ENCODE measurements around the gene IRS2. TPM values are rescaled to one million over a fixed set of nuclear protein-coding genes. Genes with fewer than 3 reads are reported as not detected.
"Not testable (repeated sequence)": the region's sequence is repeated elsewhere in the genome, so short reads cannot be mapped to it uniquely, and the experiment has no call there.

The IRS2 gene, protein sequence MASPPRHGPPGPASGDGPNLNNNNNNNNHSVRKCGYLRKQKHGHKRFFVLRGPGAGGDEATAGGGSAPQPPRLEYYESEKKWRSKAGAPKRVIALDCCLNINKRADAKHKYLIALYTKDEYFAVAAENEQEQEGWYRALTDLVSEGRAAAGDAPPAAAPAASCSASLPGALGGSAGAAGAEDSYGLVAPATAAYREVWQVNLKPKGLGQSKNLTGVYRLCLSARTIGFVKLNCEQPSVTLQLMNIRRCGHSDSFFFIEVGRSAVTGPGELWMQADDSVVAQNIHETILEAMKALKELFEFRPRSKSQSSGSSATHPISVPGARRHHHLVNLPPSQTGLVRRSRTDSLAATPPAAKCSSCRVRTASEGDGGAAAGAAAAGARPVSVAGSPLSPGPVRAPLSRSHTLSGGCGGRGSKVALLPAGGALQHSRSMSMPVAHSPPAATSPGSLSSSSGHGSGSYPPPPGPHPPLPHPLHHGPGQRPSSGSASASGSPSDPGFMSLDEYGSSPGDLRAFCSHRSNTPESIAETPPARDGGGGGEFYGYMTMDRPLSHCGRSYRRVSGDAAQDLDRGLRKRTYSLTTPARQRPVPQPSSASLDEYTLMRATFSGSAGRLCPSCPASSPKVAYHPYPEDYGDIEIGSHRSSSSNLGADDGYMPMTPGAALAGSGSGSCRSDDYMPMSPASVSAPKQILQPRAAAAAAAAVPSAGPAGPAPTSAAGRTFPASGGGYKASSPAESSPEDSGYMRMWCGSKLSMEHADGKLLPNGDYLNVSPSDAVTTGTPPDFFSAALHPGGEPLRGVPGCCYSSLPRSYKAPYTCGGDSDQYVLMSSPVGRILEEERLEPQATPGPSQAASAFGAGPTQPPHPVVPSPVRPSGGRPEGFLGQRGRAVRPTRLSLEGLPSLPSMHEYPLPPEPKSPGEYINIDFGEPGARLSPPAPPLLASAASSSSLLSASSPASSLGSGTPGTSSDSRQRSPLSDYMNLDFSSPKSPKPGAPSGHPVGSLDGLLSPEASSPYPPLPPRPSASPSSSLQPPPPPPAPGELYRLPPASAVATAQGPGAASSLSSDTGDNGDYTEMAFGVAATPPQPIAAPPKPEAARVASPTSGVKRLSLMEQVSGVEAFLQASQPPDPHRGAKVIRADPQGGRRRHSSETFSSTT (N-terminal part only)
- total RNA-seq = 1 to 10 TPM; 3.7 to 4.2 (median 4.2) TPM

DNA sequence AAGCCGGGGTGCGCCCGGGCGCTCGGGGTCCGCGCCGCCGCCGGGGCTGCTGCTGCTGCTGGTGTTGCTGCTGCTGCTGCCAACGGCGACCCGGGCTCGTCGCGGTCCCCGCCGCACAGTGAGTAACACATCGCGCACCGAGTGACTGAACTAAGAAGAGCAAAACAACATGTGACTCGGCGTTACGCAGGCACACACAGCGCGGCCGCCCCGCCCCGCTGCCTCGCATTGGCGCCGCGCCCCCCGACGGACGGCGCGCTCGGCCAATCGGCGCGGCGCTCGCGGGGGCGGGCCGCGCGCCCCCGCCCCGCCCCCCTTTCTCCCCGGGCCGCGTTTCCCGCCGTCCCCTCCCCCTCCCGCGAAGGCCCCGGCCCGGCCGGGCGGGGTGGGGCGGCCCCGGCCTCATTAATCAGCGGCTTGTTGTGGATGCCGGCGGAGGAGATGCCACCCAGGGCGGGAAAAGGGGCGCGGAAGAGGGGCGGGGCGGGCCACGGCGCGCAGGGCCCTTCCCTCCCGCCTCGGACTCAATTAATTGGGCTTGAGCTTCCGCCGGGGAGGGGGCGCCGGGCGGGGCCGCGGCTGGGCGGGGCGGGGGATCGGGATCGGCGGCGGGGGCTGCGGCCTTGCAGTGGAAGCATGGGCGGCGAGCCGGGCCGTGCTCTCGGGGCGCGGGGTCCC lies at the start of gene IRS2:
Gene IRS2 (minus strand): TSS at position 127 of the 678 bp plus-strand sequence. CDS start 530 bp downstream, outside the sequence.
- H3K36me3 Mint-ChIP-seq (ENCODE audit: insufficient read depth) = peaks cover under 1% of the 10 kb centered on the region
- no peaks in the 10 kb centered on the region for H3K9me3 Mint-ChIP-seq
- peaks cover 14% of the 10 kb centered on the region for H3K27me3 Mint-ChIP-seq (ENCODE audit: low read depth)
- ATAC-seq (peak; percentile 88 to 89), DNase-seq (peak; percentile 90)
- peaks cover 22% of the 10 kb centered on the region for H3K4me1 Mint-ChIP-seq (ENCODE audit: low read depth)
- peak within 1 kb of the TSS; percentile 82 for H3K4me3 Mint-ChIP-seq

DNA sequence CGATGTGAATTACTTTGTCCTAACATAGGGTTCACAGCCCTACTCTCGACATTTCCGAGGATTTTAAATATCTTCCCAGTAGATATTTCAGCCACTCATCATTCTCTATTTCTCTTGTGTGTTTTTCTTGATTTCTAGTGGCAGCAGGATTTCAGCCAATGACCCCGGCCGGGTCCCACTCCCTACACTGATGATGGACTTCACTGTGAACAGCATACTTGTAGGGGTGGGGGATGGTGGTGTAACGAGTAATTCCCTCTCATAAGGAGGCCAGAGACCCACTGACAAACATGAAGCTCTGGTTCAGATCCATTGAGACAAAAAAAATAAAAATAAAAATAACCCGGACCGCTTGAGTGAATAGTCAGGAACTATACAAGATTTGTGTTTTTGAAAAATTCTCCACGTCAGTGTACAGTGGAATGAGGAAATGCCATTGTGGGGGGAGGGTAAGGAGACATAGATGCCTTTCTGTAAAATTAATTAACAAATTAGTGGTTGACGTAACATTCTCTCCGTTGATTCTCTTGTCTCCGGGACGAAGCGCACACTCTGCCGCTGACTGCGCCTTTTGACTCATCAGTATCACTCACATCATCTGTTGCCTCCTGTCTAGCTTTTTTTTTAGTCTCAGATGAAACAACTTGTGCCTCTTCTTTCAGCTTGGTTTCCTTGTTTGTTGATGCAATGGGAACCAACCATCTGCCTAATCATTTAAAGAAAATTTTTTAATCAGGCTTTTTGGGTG lies 48.8 kb upstream of the IRS2 start:
- Mint-ChIP-seq H3K4me3 (no peak overlapping the region), H3K36me3 (ENCODE audit: insufficient read depth) (no peaks in the 10 kb centered on the region), H3K4me1 (ENCODE audit: low read depth) (peaks cover 1% of the 10 kb centered on the region), H3K27me3 (ENCODE audit: low read depth) (peaks cover 21% of the 10 kb centered on the region), H3K9me3 (no peaks in the 10 kb centered on the region)
- no peak for ATAC-seq
- DNase-seq = no peak

DNA sequence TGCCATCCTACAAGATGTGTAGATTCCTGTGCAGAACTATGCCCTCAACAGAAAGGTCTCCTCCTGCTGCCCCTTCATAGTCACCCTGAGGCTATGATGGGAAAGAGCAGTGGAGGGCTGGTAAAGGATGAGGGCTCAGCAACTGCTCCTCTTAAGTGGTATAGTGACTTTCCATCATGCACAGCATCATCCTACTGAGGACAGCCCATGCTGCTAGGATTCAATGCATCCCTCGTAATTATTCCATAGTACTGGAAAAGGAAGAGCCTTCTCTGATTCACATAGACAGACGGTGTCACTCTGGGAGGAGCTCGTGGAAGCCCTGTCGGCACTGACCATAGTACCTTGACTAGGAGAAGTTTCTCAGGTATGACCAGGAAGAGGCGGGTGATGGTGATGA lies 47.6 kb upstream of the IRS2 start:
- no peak for ATAC-seq
- H3K4me3 Mint-ChIP-seq = no peak overlapping the region
- H3K36me3 Mint-ChIP-seq (ENCODE audit: insufficient read depth) = no peaks in the 10 kb centered on the region

DNA sequence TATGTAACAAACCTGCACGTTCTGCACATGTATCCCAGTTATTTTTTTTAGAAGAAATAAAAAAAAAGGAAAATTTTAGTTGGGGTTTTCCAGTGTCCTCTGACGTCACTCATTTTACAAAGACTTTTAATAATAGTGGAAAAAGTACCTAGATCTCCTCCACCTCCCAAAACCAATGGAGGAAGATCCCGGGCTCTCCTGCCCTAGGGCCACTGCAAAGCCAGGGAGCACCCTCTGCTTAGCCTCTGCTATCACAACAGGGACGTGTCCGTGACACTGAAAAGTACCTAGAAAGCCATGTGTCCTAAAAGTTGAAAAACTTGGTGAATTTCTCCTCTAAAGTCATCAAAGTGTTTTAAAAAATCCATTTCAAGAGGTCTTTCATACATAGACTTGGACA lies 46.7 kb upstream of the IRS2 start:
- no peak for DNase-seq
- Mint-ChIP-seq H3K4me1 (ENCODE audit: low read depth) (no peaks in the 10 kb centered on the region), H3K9me3 (peaks cover under 1% of the 10 kb centered on the region), H3K27me3 (ENCODE audit: low read depth) (peaks cover 21% of the 10 kb centered on the region), H3K36me3 (ENCODE audit: insufficient read depth) (no peaks in the 10 kb centered on the region), H3K4me3 (no peak overlapping the region)
- ATAC-seq = no peak

More for the DNA sequence above, 47.6 kb upstream of the IRS2 start:
- Mint-ChIP-seq H3K27me3 (ENCODE audit: low read depth) (peaks cover 20% of the 10 kb centered on the region), H3K4me1 (ENCODE audit: low read depth) (no peaks in the 10 kb centered on the region), H3K9me3 (no peaks in the 10 kb centered on the region)
- DNase-seq = no peak

DNA sequence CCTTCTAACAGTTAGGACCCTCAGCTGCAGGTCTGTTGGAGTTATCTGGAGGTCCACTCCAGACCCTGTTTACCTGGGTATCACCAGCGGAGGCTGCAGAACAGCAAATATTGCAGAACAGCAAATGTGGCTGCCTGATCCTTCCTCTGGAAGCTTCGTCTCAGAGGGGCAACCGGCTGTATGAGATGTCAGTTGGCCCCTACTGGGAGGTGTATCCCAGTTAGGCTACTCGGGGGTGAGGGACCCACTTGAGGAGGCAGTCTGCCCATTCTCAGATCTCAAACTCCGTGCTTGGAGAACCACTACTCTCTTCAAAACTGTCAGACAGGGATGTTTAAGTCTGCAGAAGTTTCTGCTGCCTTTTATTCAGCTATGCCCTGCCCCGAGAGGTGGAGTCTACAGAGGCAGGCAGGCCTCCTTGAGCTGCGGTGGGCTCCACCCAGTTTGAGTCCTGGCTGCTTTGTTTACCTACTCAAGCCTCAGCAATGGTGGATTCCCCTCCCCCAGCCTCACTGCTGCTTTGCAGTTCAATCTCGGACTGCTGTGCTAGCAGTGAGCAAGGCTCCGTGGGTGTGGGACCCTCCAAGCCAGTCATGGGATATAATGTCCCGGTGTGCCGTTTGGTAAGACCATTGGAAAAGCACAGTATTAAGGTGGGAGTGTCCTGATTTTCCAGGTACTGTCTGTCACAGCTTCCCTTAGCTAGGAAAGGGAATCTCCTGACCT lies 42.4 kb upstream of the IRS2 start:
- DNase-seq; H3K36me3 Mint-ChIP-seq (ENCODE audit: insufficient read depth); H3K4me1 Mint-ChIP-seq (ENCODE audit: low read depth); ATAC-seq; H3K4me3 Mint-ChIP-seq; H3K9me3 Mint-ChIP-seq: not testable (repeated sequence)
- peaks cover 24% of the 10 kb centered on the region for H3K27me3 Mint-ChIP-seq (ENCODE audit: low read depth)

DNA sequence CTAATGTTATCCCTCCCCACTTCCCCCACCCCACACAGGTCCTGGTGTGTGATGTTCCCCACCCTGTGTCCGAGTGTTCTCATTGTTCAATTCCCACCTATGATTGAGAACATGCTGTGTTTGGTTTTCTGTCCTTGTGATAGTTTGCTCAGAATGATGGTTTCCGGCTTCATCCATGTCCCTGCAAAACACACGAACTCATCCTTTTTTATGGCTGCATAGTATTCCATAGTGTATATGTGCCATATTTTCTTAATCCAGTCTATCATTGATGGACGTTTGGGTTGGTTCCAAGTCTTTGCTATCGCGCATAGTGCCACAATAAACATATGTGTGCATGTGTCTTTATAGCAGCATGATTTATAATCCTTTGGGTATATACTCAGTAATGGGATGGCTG lies 36.8 kb upstream of the IRS2 start:
- not testable (repeated sequence) for ATAC-seq; H3K36me3 Mint-ChIP-seq (ENCODE audit: insufficient read depth); DNase-seq; H3K4me3 Mint-ChIP-seq; H3K4me1 Mint-ChIP-seq (ENCODE audit: low read depth); H3K9me3 Mint-ChIP-seq
- H3K27me3 Mint-ChIP-seq (ENCODE audit: low read depth) = peaks cover 11% of the 10 kb centered on the region

DNA sequence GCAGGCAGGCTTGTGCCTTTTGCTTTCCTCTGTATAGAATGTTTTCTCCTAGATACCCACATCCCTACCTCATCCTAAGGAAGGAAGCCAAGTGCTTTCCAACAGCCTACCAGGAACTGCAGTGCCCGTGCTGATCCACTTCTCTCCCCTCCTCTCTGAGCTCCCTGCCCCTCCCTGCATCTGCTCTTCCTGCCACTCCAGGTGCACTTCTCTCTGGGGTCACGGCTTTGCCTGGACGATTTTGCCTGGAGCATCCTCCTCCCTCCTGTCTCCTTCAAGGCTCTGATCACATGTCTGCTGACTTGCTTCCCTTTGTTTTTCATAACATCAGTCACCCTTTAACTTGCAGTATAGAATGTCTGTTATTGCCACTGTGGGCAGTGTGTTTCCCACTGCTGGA lies 34.7 kb upstream of the IRS2 start:
- DNase-seq (no peak), ATAC-seq (no peak)
- peaks cover 14% of the 10 kb centered on the region for H3K27me3 Mint-ChIP-seq (ENCODE audit: low read depth)
- H3K4me3 Mint-ChIP-seq = no peak overlapping the region
- H3K36me3 Mint-ChIP-seq (ENCODE audit: insufficient read depth) = no peaks in the 10 kb centered on the region
- no peaks in the 10 kb centered on the region for H3K9me3 Mint-ChIP-seq
- no peaks in the 10 kb centered on the region for H3K4me1 Mint-ChIP-seq (ENCODE audit: low read depth)

DNA sequence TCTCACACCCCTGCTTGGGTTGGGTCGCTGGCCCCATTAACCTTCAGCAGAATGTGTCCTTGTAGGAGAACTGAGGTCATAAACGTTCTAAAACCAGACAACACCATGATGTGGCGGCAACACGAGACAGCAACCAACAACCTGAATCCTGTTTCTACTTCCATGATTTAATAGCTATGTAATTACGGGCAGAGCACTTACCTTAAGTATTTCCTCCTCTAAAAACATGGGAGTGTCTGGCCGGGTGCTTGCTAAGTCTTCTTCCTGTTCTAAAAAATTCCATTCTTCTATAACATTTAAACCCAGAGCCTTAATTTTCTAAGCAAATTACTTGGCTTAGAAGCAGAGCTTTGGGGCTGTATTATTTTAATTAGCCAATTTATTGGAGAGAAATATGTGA lies 33.5 kb upstream of the IRS2 start:
- DNase-seq (no peak), ATAC-seq (no peak)
- H3K27me3 Mint-ChIP-seq (ENCODE audit: low read depth) = peaks cover 11% of the 10 kb centered on the region
- H3K9me3 Mint-ChIP-seq = no peaks in the 10 kb centered on the region
- H3K36me3 Mint-ChIP-seq (ENCODE audit: insufficient read depth) = no peaks in the 10 kb centered on the region
- H3K4me3 Mint-ChIP-seq = no peak overlapping the region
- H3K4me1 Mint-ChIP-seq (ENCODE audit: low read depth) = no peaks in the 10 kb centered on the region

DNA sequence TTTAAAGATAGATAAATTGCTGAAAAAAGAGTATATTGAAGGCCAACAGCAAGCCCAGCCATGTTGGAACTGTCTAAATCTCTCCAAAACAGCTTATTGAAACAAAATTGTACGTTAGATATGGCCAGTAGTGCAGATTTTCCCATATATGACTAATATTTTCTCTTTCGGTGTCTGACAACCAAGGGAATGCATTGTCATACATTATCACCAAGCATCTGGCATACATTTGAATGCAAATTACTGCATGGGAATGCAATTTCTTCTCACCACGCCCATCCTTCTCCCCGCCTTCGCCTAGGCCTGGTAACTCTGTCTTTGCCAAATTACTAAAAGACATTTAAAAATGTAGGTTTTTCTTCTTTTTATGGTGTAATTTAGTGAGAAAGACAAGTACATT lies 32.5 kb upstream of the IRS2 start:
- H3K4me3 Mint-ChIP-seq = no peak overlapping the region
- no peaks in the 10 kb centered on the region for H3K4me1 Mint-ChIP-seq (ENCODE audit: low read depth)
- H3K9me3 Mint-ChIP-seq = no peaks in the 10 kb centered on the region
- DNase-seq (no peak), ATAC-seq (no peak)
- H3K36me3 Mint-ChIP-seq (ENCODE audit: insufficient read depth) = no peaks in the 10 kb centered on the region
- peaks cover 11% of the 10 kb centered on the region for H3K27me3 Mint-ChIP-seq (ENCODE audit: low read depth)

DNA sequence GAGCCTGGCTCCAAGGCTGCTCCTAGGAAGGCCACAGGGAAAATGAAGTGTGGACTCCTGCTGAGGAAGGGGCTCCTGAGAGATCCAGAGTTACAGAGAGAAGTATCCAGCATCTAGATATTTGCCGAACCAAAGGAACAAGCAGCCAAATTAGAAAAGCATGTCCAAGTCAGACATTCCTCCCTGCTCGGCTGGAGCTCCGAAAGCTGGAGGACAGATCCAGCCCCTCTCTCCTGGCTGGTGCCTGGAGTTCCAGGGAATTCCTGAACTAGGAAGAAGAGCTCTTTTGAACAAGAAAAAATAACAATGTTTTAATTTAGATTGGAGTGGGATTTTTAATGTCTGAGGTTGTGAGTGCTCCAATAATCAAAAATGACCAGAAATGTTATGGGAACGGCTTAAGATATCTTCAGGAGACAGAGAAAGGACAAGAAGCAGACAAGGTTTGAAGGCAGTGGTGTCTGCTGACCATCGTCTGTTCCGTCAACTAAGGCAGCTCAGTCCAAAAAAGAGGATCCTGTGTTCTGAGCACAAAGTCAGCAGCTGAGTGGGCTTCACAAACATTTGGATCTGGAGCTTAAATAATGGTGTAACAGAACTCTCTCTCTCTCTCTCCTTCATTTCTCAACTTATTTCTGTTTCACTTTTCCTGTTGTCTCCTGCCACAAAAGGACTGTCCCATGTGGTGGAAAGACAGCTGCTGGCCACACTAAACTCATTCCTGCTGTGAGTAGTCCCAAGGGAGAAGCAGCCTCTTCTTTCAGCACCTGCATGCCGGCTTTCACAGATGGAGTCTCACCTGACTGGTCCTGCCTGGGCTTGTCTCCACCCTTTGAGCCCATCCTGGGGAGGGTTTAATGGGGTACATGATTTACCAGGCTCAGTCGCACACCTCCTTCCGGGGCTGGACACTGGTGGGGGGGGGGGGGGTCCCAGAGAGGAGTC lies 31.5 kb upstream of the IRS2 start:
- Mint-ChIP-seq H3K4me3 (no peak overlapping the region), H3K27me3 (ENCODE audit: low read depth) (peaks cover 18% of the 10 kb centered on the region), H3K4me1 (ENCODE audit: low read depth) (no peaks in the 10 kb centered on the region), H3K9me3 (no peaks in the 10 kb centered on the region), H3K36me3 (ENCODE audit: insufficient read depth) (no peaks in the 10 kb centered on the region)
- DNase-seq (no peak), ATAC-seq (no peak)

DNA sequence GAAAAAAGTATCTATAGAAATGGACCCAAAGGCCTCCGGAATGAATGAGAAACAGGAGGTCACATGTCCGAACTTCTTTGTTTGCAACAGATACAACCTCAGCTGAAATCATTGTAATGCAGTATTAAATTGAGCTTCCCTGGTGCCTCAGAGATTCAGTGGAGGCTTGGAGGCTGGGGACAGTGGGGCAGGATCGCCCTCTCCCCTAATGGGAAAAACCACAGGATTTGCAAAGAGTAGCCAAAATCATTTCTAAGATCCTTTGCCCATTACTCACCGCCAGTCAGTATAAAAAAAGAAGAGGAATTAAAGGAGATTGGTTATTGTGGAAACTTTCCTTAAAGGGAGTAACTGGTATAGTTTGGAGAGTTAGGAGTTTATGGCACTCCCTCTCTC lies 30.4 kb upstream of the IRS2 start:
- H3K27me3 Mint-ChIP-seq (ENCODE audit: low read depth) = peaks cover 23% of the 10 kb centered on the region
- no peak overlapping the region for H3K4me3 Mint-ChIP-seq
- no peaks in the 10 kb centered on the region for H3K4me1 Mint-ChIP-seq (ENCODE audit: low read depth)

DNA sequence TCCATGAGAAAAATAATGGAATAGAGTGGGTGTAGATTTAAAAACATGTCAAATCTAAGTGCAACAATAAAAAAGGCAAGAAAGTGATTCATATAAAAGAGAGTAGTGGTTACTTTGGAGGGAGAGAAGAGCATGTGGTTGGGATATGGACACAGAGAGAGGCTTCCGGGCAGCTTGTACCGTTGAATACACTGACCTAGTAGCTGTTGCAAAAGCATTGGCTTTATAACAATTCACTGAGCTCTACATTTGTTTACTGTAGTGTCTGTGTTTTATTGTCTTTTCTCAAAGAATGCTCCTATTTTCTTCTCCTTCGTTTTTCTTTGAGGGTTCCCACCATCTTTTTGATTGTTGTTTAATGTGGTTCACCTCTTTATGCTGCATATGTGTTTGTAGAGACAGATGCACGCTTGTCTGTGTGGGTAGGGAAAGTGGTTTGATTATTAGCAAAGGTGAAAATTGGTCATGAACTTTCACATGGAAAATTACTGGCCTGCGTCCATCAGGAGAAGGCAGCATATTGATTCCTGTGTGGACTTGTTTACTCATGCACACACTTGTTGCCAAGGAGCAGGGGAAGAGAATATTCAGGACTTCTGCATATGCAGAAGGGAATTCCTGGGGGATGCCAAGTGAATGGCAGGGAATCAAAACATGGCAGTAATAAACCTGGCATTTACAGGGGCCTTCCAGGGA lies 29.9 kb upstream of the IRS2 start:
- no peak for ATAC-seq
- no peak for DNase-seq
- Mint-ChIP-seq H3K36me3 (ENCODE audit: insufficient read depth) (no peaks in the 10 kb centered on the region), H3K9me3 (no peaks in the 10 kb centered on the region), H3K4me1 (ENCODE audit: low read depth) (no peaks in the 10 kb centered on the region), H3K27me3 (ENCODE audit: low read depth) (peaks cover 25% of the 10 kb centered on the region), H3K4me3 (no peak overlapping the region)

More for the DNA sequence above, 30.4 kb upstream of the IRS2 start:
- Mint-ChIP-seq H3K9me3 (no peaks in the 10 kb centered on the region), H3K36me3 (ENCODE audit: insufficient read depth) (no peaks in the 10 kb centered on the region)
- ATAC-seq (no peak), DNase-seq (no peak)
